PFSK-1 (cell line): ENCODE measurements around the gene PARD3B.

Experiments used
- FOXP2 ChIP-seq: optimal IDR thresholded peaks from 2 replicates; pipeline ENCODE3; 2011; ENCODE audit warnings: borderline replicate concordance, control low read depth, inconsistent platforms; ENCODE audit not compliant: insufficient read depth; ENCODE audit errors: extremely low read length, extremely low read depth
- POLR2AphosphoS5 ChIP-seq: IDR thresholded peaks from 2 replicates; pipeline ENCODE4 v1.6.1; 2012; ENCODE audit warnings: low read depth, mild to moderate bottlenecking, control low read depth, low read length, moderate library complexity
- SIN3A ChIP-seq: IDR thresholded peaks from 2 replicates; pipeline ENCODE4 v1.6.1; 2012; ENCODE audit warnings: mild to moderate bottlenecking, low read length, moderate library complexity, borderline replicate concordance; ENCODE audit not compliant: insufficient read depth
- TAF1 ChIP-seq: IDR thresholded peaks from 2 replicates; pipeline ENCODE4 v1.6.1; 2012; ENCODE audit warnings: low read length, control low read depth, borderline replicate concordance; ENCODE audit not compliant: insufficient read depth
- TF ChIP-seq, protein P1 (sequence below), 2 experiments: IDR thresholded peaks; 2 replicates each; pipeline versions ENCODE4 v1.6.1 to v1.8.0; 2011 to 2012; ENCODE audit warnings: low read depth in 2 of 2, low read length in 2 of 2, control low read depth in 1 of 2, inconsistent platforms in 1 of 2, mild to moderate bottlenecking in 1 of 2, moderate library complexity in 1 of 2; ENCODE audit not compliant: insufficient read depth in 1 of 2

Gene PARD3B

GRCh38 chr2:205561441-205561840 lies 1016.2 kb downstream of the PARD3B start:
- TF ChIP-seq FOXP2 (no peak), TAF1 (no peak), POLR2AphosphoS5 (no peak), SIN3A (no peak)
- TF ChIP-seq, protein P1, sequence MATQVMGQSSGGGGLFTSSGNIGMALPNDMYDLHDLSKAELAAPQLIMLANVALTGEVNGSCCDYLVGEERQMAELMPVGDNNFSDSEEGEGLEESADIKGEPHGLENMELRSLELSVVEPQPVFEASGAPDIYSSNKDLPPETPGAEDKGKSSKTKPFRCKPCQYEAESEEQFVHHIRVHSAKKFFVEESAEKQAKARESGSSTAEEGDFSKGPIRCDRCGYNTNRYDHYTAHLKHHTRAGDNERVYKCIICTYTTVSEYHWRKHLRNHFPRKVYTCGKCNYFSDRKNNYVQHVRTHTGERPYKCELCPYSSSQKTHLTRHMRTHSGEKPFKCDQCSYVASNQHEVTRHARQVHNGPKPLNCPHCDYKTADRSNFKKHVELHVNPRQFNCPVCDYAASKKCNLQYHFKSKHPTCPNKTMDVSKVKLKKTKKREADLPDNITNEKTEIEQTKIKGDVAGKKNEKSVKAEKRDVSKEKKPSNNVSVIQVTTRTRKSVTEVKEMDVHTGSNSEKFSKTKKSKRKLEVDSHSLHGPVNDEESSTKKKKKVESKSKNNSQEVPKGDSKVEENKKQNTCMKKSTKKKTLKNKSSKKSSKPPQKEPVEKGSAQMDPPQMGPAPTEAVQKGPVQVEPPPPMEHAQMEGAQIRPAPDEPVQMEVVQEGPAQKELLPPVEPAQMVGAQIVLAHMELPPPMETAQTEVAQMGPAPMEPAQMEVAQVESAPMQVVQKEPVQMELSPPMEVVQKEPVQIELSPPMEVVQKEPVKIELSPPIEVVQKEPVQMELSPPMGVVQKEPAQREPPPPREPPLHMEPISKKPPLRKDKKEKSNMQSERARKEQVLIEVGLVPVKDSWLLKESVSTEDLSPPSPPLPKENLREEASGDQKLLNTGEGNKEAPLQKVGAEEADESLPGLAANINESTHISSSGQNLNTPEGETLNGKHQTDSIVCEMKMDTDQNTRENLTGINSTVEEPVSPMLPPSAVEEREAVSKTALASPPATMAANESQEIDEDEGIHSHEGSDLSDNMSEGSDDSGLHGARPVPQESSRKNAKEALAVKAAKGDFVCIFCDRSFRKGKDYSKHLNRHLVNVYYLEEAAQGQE (IDR thresholded peaks at IDR 0.05; ENCODE audit: insufficient read depth in 1 of 2, low read depth in 2 of 2, low read length in 2 of 2), result no peak

DNA sequence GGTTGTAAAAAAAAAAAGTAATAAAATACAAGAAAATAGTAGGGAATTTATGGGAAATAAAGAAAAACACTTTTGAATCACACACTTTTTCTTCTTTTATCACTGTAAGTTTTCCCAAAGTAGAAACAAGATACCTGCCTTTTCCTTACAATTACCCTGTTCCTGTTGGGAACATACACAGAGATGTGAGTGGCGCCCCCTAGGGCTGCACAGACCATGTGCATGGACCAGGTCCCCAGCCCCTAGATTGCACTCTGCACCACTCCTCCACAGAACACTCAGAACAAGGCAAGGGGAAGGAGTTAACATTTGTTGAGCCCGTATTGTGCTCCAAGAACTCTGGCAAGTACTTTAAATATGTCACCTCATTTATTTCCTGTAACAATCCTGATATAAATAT lies 1018.4 kb downstream of the PARD3B start:
- TF ChIP-seq, protein P1 (IDR thresholded peaks at IDR 0.05; ENCODE audit: insufficient read depth in 1 of 2, low read depth in 2 of 2, low read length in 2 of 2), result no peak
- TF ChIP-seq TAF1, result no peak

GRCh38 chr2:205564346-205565141 lies 1019.3 kb downstream of the PARD3B start:
- TF ChIP-seq POLR2AphosphoS5 (no peak), FOXP2 (no peak), SIN3A (no peak), TAF1 (no peak)
- TF ChIP-seq, protein P1 (IDR thresholded peaks at IDR 0.05; ENCODE audit: insufficient read depth in 1 of 2, low read depth in 2 of 2, low read length in 2 of 2), result no peak

DNA sequence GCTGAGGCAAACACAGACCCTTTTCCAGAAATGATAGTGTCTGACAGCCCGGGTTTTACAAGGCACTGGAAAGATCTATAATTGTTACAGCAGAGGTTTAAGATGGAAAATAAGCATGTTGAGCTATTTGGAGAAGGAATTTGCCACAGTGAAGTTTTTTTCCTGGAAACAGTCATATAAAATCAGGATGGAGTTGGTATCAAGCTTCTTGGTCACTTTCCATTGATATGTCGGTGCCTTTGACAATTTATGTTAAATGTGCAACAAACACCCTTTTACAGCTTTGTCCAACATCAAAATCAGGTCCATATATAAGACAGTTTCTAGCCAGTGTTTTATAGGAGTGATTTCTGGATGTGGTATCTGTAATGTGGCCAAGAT lies 1019.9 kb downstream of the PARD3B start:
- no peak for TF ChIP-seq SIN3A
- TF ChIP-seq FOXP2, result no peak
- no peak for TF ChIP-seq POLR2AphosphoS5
- TF ChIP-seq, protein P1 (IDR thresholded peaks at IDR 0.05; ENCODE audit: insufficient read depth in 1 of 2, low read depth in 2 of 2, low read length in 2 of 2), result no peak
- TF ChIP-seq TAF1, result no peak
